Endothelial cell of umbilical vein (primary cell): Measurements from ENCODE around the gene WDPCP. TPM values are rescaled to one million over a fixed set of nuclear protein-coding genes. Genes with fewer than 3 reads are reported as not detected.

Experiments
- BruUV-seq: library from RNA; stranded (reverse); fragments of 400-500 nt; replicated peaks from 2 replicates; lab custom pipeline; 2021; lab: Mats Ljungman, UMichigan
- CTCF ChIA-PET: fragments of 300-600, 350-600 bp; sonication (Branson Sonifier 250); formaldehyde crosslinking; loops from one replicate; lab custom pipeline; 2021; ENCODE audit warnings: antibody characterized with exemption, inconsistent platforms; lab: Charles Lee
- POLR2A ChIA-PET: fragments of 300-600, 350-600 bp; sonication (Branson Sonifier 250); formaldehyde crosslinking; loops from one replicate; lab custom pipeline; 2021; ENCODE audit warnings: antibody characterized with exemption, inconsistent platforms; lab: Charles Lee
- DNase-seq: peaks from one replicate; pipeline ENCODE4 v3.0.0-alpha.2; 2011; ENCODE audit warnings: low read depth, low spot score
- FAIRE-seq: peaks from 2 replicates; lab custom pipeline; 2011; peaks lifted over from hg19 to GRCh38; lab: Jason Lieb, UNC
- H2AFZ ChIP-seq: 2 replicates; pipeline ENCODE4 v1.6.0; 2012; ENCODE audit warnings: low read depth, low read length, control low read depth, inconsistent platforms
- H3K27ac ChIP-seq: 2 replicates; pipeline ENCODE4 v1.5.1; 2011; ENCODE audit warnings: low read depth, mild to moderate bottlenecking, control low read depth, low read length, moderate library complexity; ENCODE audit not compliant: insufficient read depth
- H3K27me3 ChIP-seq, 2 experiments: 2 replicates each; pipeline versions ENCODE4 v1.6.0 to v1.6.1; 2011; ENCODE audit warnings: low read length in 2 of 2, mixed read lengths in 1 of 2; ENCODE audit not compliant: control insufficient read depth in 2 of 2, insufficient read depth in 2 of 2
- H3K36me3 ChIP-seq, 2 experiments: 2 replicates in 1 of 2; 3 replicates in 1 of 2; pipeline ENCODE4 v1.5.1; 2011; ENCODE audit warnings: low read length in 2 of 2, mild to moderate bottlenecking in 1 of 2, moderate library complexity in 1 of 2; ENCODE audit not compliant: control insufficient read depth in 2 of 2, insufficient read depth in 2 of 2; ENCODE audit errors: extremely low read depth in 1 of 2
- H3K4me1 ChIP-seq: 3 replicates; pipeline ENCODE4 v1.5.1; 2011; ENCODE audit warnings: mild to moderate bottlenecking, low read length; ENCODE audit not compliant: control insufficient read depth, insufficient read depth; ENCODE audit errors: extremely low read depth
- H3K4me2 ChIP-seq: 2 replicates; pipeline ENCODE4 v1.6.1; 2011; ENCODE audit warnings: low read length, control low read depth, mixed read lengths; ENCODE audit not compliant: insufficient read depth
- H3K4me3 ChIP-seq, 3 experiments: fragments of 200-600 bp in 1 of 3; sonication (generic), shearing (Covaris generic) in 1 of 3; replicated peaks in 1 of 3; 2 replicates each; pipeline ENCODE4 v1.5.1; 2011 to 2016; ENCODE audit warnings: control low read depth in 3 of 3, low read length in 3 of 3, mild to moderate bottlenecking in 2 of 3, inconsistent platforms in 1 of 3, low read depth in 1 of 3, moderate library complexity in 1 of 3; ENCODE audit not compliant: insufficient read depth in 1 of 3
- H3K79me2 ChIP-seq: 2 replicates; pipeline ENCODE4 v1.6.0; 2012; ENCODE audit warnings: low read length, inconsistent platforms; ENCODE audit not compliant: control insufficient read depth, insufficient read depth
- H3K9ac ChIP-seq: replicated peaks from 2 replicates; pipeline ENCODE3; 2011; ENCODE audit warnings: low read length, control low read depth; ENCODE audit not compliant: insufficient read depth; ENCODE audit errors: extremely low read depth
- H3K9me1 ChIP-seq: replicated peaks from 3 replicates; pipeline ENCODE4 v1.6.0; 2011; ENCODE audit warnings: mild to moderate bottlenecking, low read length; ENCODE audit not compliant: control insufficient read depth, insufficient read depth; ENCODE audit errors: extremely low read depth
- H3K9me3 ChIP-seq: replicated peaks from 2 replicates; pipeline ENCODE4 v1.5.1; 2012; ENCODE audit warnings: low read length, inconsistent platforms; ENCODE audit not compliant: control insufficient read depth, insufficient read depth
- H4K20me1 ChIP-seq: replicated peaks from 2 replicates; pipeline ENCODE3; 2011; ENCODE audit warnings: mild to moderate bottlenecking, low read length; ENCODE audit not compliant: control insufficient read depth, insufficient read depth; ENCODE audit errors: extremely low read depth
- CTCF ChIP-seq, 2 donors: IDR thresholded peaks; 1 replicate in 1 of 2; 2 replicates in 1 of 2; pipeline ENCODE4 v1.5.1; 2011; ENCODE audit warnings: low read length in 2 of 2, mild to moderate bottlenecking in 2 of 2, moderate library complexity in 2 of 2, control low read depth in 1 of 2, inconsistent platforms in 1 of 2, low read depth in 1 of 2; ENCODE audit not compliant: insufficient read depth in 1 of 2; ENCODE audit errors: extremely low read depth in 1 of 2
- EZH2 ChIP-seq: IDR thresholded peaks from 2 replicates; pipeline ENCODE4 v1.6.1; 2012; ENCODE audit warnings: borderline replicate concordance, low read depth, mild to moderate bottlenecking, moderate library complexity, low read length, inconsistent platforms; ENCODE audit not compliant: severe bottlenecking
- FOS ChIP-seq: IDR thresholded peaks from 2 replicates; pipeline ENCODE4 v1.6.1; 2011; ENCODE audit warnings: mild to moderate bottlenecking, low read length, moderate library complexity, borderline replicate concordance; ENCODE audit not compliant: insufficient read depth
- GATA2 ChIP-seq: IDR thresholded peaks from 2 replicates; pipeline ENCODE4 v1.7.0; 2011; ENCODE audit warnings: low read depth, mild to moderate bottlenecking, moderate library complexity, mixed read lengths, low read length; ENCODE audit not compliant: insufficient read length, insufficient read depth
- JUN ChIP-seq: IDR thresholded peaks from 2 replicates; pipeline ENCODE4 v1.6.1; 2011; ENCODE audit warnings: borderline replicate concordance, low read depth; ENCODE audit not compliant: insufficient read length, insufficient read depth
- MAX ChIP-seq: IDR thresholded peaks from 2 replicates; pipeline ENCODE4 v1.6.1; 2011; ENCODE audit not compliant: insufficient read depth, insufficient read length
- MYC ChIP-seq: IDR thresholded peaks from one replicate; pipeline ENCODE4 v1.6.1; 2011; ENCODE audit warnings: mild to moderate bottlenecking, low read depth, low read length
- dilution Hi-C: fragments of 300-500 bp; cut with MboI; formaldehyde crosslinking; loops from one replicate; pipeline ENCODE4 v1.15.0; 2019; ENCODE audit warnings: low sequenced_read_pairs; ENCODE audit not compliant: extremely low pct_ligation_motif_present
- intact Hi-C: fragments of 100-400 bp; cut with micrococcal nuclease; formaldehyde crosslinking; loops from one replicate; pipeline ENCODE4 v1.10.0; 2022
- polyA plus RNA-seq, 4 experiments: library from polyadenylated mRNA; depleted of rRNA in 3 of 4; stranded (reverse) in 3 of 4; unstranded in 1 of 4; fragments of >200 nt; gene quantifications; 2 replicates each; pipeline versions ENCODE4 v1.2.1 to v1.2.3, GENCODE V29; 2011 to 2012; ENCODE audit warnings: missing spikeins in 1 of 4
- total RNA-seq: library from RNA; stranded (reverse); gene quantifications from 2 replicates; pipeline ENCODE4 v1.2.3, GENCODE V29; 2021

Gene WDPCP
- total and polyA plus RNA-seq, 2 donors (not counting 3 experiments of a cell fraction or from before 2014, with no cell fraction given), result 4.0 to 8.8 TPM

GRCh38 chr2:63465633-63466032 lies 122.6 kb downstream of the WDPCP start:
- no TSS peak for BruUV-seq
- DNase-seq (no peak), FAIRE-seq (no peak)
- dilution Hi-C loops, result no loop called here
- H3K4me2 ChIP-seq, result no peak overlapping the region
- H3K36me3 ChIP-seq, result no peaks in the 10 kb centered on the region
- H3K4me3 ChIP-seq, result no peak overlapping the region
- no peaks in the 10 kb centered on the region for H3K9me3 ChIP-seq
- no peak overlapping the region for H3K27ac ChIP-seq
- H4K20me1 ChIP-seq, result no peaks in the 10 kb centered on the region
- H3K79me2 ChIP-seq, result no peaks in the 10 kb centered on the region
- H3K9me1 ChIP-seq, result no peaks in the 10 kb centered on the region
- intact Hi-C loops, result no loop called here
- no peak overlapping the region for H3K9ac ChIP-seq
- TF ChIP-seq MAX (no peak), MYC (no peak), FOS (no peak), JUN (no peak), GATA2 (no peak), EZH2 (no peak), CTCF (IDR thresholded peaks at IDR 0.05; ENCODE audit: extremely low read depth in 1 of 2, insufficient read depth in 1 of 2, low read depth in 1 of 2, low read length in 2 of 2) (no peak)
- ChIA-PET CTCF (interaction anchor here (1.6 kb wide), 1 partner anchor 11 kb away, joined by 3 read pairs; no protein-coding TSS in a partner anchor), POLR2A (no interaction called here)
- H3K4me1 ChIP-seq, result peaks cover 3% of the 10 kb centered on the region
- H2AFZ ChIP-seq, result no peak overlapping the region
- H3K27me3 ChIP-seq, result no peaks in the 10 kb centered on the region
